Measurements from ENCODE around the gene CELA3B. TPM values are rescaled to one million over a fixed set of nuclear protein-coding genes. Genes with fewer than 3 reads are reported as not detected.

The CELA3B gene
- total RNA-seq, 1 donor from 2014 or later: not detected

DNA sequence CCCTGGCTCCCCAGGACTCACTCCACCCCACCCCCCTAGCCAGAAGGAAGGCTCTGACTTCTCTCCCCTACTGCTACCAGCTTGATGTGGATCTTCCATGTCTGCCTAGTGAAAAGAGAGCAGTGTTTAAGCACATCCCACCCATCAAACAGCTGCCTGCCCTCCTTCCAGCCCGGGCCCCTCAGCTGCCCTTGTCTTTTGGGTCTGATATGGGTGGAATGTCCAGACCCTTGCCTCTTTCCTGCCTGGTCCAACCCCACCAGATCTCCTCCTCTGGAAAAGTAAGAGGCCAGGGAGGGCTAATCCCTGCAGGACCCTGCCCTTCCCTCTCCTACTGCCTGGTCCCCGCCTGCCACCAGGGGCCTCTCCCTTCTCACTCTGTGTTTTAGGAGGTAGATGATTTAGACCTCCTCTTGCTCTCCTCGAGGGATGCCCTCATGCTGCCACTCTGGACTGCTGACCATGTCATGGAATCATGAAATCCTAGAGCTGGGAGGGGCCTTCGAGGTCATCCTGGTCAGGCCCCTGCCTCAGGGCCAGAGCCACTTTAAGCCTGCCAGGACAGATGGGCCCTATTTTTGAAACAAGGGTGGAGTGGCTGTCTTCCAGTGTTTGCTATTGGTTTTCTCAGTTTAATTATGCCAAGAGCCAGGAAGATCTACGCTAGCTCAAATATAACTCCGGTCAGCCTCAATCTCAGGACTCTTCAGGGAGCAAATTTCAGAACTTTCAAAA, 23.9 kb upstream of the CELA3B start:
- no peak for DNase-seq (ENCODE audit: low read depth)
- TF ChIP-seq, protein P1, sequence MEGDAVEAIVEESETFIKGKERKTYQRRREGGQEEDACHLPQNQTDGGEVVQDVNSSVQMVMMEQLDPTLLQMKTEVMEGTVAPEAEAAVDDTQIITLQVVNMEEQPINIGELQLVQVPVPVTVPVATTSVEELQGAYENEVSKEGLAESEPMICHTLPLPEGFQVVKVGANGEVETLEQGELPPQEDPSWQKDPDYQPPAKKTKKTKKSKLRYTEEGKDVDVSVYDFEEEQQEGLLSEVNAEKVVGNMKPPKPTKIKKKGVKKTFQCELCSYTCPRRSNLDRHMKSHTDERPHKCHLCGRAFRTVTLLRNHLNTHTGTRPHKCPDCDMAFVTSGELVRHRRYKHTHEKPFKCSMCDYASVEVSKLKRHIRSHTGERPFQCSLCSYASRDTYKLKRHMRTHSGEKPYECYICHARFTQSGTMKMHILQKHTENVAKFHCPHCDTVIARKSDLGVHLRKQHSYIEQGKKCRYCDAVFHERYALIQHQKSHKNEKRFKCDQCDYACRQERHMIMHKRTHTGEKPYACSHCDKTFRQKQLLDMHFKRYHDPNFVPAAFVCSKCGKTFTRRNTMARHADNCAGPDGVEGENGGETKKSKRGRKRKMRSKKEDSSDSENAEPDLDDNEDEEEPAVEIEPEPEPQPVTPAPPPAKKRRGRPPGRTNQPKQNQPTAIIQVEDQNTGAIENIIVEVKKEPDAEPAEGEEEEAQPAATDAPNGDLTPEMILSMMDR (IDR thresholded peaks at IDR 0.05; ENCODE audit: insufficient read depth, low read length, poor library complexity, severe bottlenecking): no peak
- no peaks in the 10 kb centered on the region for H3K27me3 ChIP-seq (ENCODE audit: control insufficient read depth, insufficient read depth, low read length)
- H3K4me3 ChIP-seq (ENCODE audit: low read depth, low read length): no peak overlapping the region
- no peaks in the 10 kb centered on the region for H3K36me3 ChIP-seq (ENCODE audit: control insufficient read depth, insufficient read depth, low read length)

DNA sequence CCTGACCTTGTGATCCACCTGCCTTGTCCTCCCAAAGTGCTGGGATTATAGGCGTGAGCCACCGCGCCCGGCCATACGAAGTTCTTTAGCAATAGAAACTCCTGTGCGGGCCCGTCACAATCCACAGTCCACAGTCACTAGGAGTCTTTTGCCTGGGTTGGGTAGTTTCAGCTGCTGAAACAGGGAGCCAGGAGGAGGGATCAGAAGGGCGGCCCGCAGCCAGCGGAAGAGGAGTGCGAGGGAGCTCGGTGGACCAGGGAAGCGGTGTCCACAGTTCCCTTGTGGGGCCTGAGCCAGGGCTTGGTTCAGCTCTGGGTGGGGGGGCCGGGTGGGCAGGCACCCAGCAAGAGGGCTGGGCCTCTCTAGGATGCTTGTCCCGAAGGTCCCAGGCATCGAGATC, 21.8 kb upstream of the CELA3B start:
- no peak overlapping the region for H3K4me3 ChIP-seq (ENCODE audit: low read depth, low read length)
- TF ChIP-seq, protein P1 (IDR thresholded peaks at IDR 0.05; ENCODE audit: insufficient read depth, low read length, poor library complexity, severe bottlenecking): no peak
- no peaks in the 10 kb centered on the region for H3K27me3 ChIP-seq (ENCODE audit: control insufficient read depth, insufficient read depth, low read length)
- H3K36me3 ChIP-seq (ENCODE audit: control insufficient read depth, insufficient read depth, low read length): no peaks in the 10 kb centered on the region
- no peak for DNase-seq (ENCODE audit: low read depth)

DNA sequence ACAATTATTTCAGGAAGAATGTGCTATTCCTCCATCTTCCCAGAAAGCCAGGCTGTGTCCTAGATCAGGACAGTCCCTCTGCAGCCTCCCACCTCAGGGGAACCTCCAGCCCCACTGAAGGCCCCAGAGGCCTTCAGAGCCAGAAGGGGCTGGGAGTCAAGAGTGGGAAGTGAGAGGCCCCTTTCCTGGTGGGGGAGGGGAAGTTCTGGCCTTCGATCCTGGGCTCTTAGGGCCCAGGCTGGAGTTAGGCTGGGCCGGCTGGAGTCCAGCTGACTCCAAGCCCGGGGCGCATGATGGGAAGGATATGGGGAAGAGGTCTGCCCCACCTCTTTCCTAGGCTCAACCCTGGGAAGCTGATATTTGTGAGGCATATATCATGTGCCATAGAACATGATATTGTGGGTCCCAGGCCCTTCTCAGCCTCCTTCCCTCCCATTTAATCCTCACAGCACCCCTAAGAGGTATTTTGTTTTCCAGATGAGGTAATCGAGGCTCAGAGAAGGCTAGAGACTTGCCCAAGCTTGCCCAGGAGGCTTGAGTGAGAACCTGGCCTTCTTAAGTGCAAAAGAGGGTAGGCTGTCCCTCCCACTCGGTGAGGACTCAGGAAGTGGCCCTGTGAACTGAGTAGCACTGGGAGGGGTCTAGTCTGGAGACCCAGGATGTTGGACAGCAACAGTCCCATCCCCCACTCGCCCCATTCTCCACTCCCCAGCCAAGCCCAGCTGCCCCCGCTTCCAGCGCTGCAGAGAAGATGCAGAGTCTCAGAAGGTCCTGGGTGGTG, 21.1 kb upstream of the CELA3B start:
- no peaks in the 10 kb centered on the region for H3K27me3 ChIP-seq (ENCODE audit: control insufficient read depth, insufficient read depth, low read length)
- TF ChIP-seq, protein P1 (IDR thresholded peaks at IDR 0.05; ENCODE audit: insufficient read depth, low read length, poor library complexity, severe bottlenecking): no peak
- DNase-seq (ENCODE audit: low read depth): no peak
- no peak overlapping the region for H3K4me3 ChIP-seq (ENCODE audit: low read depth, low read length)
- H3K36me3 ChIP-seq (ENCODE audit: control insufficient read depth, insufficient read depth, low read length): no peaks in the 10 kb centered on the region

DNA sequence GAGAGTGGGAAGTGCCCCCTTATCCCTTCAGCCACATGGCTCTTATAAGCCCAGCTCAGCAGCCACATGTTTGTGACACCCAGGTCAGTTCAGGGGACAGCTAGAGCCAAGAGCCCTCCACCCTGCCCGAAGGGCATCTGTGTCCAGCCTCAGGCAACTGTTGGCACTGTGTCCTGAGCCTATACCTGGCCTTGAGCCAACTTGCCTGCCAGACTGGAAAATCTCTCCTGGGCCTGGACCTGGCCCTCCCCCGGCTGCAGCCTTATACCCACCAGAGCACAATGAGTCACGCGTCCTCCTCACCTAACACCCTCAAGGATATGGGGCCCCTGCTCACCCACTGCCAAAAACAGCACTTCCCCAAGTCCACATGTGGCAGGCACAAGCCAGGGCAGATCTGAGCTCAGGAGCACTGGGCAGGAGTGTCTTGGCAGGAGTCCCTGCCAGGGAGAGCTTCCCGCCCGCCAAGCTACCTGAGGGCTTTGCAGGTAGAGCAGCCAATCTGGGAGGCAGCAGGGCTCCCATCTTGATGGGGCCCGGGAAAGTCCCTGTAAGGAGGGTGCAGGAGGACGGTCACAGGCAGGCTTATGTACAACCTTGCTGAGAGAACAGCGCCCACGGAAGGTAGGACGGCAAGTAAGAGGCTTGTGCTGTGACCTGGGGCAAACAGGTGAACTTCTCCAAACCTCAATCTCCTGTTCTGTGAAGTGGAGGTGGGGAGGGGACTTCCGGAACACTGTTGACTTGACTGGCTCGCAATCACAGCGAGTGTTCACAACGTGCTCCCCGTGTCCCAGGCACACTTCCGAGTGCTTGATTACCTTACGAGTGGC, 19.9 kb upstream of the CELA3B start:
- Histone ChIP-seq H3K4me3 (ENCODE audit: low read depth, low read length) (no peak overlapping the region), H3K36me3 (ENCODE audit: control insufficient read depth, insufficient read depth, low read length) (no peaks in the 10 kb centered on the region), H3K27me3 (ENCODE audit: control insufficient read depth, insufficient read depth, low read length) (no peaks in the 10 kb centered on the region)
- TF ChIP-seq, protein P1 (IDR thresholded peaks at IDR 0.05; ENCODE audit: insufficient read depth, low read length, poor library complexity, severe bottlenecking): no peak
- DNase-seq (ENCODE audit: low read depth): peak; percentile 78

DNA sequence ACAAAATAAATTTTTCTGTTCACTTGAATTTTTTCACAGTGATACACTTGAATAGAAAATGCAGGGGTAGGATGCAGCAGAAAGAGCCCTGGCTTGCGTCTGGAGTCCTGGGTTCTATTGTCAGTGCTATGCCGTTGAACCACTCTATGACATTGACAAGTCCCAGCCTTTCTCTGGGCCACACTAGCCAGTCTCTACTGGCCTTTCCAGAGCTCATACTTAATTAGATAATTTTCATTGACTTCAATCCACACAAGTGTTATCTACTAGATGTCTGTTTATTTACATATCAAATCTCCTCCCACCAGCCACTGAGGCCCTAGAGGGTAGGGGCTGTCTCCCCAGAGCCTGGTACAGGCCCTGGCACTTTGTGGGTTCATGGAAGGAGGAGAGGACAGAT, 15.5 kb upstream of the CELA3B start:
- DNase-seq (ENCODE audit: low read depth): no peak
- TF ChIP-seq, protein P1 (IDR thresholded peaks at IDR 0.05; ENCODE audit: insufficient read depth, low read length, poor library complexity, severe bottlenecking): no peak
- no peak overlapping the region for H3K4me3 ChIP-seq (ENCODE audit: low read depth, low read length)
- no peaks in the 10 kb centered on the region for H3K27me3 ChIP-seq (ENCODE audit: control insufficient read depth, insufficient read depth, low read length)
- no peaks in the 10 kb centered on the region for H3K36me3 ChIP-seq (ENCODE audit: control insufficient read depth, insufficient read depth, low read length)

Data from kidney epithelial cell (primary cell).